ENCODE measurements around the gene WDR6. TPM values are rescaled to one million over a fixed set of nuclear protein-coding genes. Genes with fewer than 3 reads are reported as not detected.
"Not testable (repeated sequence)": the region's sequence is repeated elsewhere in the genome, so short reads cannot be mapped to it uniquely, and the experiment has no call there.

Gene WDR6
- polyA plus RNA-seq, 1 donor from 2014 or later = 315 TPM

DNA sequence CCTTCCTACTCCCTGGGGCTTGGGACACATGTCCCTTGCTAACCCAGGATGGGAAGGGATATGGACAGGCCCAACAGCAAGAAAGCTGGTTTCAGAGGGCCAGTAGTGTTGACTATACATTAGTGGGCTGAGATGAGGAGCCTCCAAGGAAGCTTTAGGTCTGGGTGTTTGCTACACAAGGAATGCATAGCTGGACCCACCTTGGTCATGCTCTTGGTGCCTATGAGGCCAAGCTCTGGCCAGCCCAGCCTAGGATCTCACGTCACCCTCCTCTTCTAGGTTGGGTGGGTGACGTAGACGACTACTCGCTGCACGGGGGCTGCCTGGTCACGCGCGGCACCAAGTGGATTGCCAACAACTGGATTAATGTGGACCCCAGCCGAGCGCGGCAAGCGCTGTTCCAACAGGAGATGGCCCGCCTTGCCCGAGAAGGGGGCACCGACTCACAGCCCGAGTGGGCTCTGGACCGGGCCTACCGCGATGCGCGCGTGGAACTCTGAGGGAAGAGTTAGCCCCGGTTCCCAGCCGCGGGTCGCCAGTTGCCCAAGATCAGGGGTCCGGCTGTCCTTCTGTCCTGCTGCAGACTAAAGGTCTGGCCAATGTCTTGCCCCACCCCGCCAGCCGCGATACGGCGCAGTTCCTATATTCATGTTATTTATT is 653 bp upstream of the WDR6 start:
- TF ChIP-seq SMC3 (conservative IDR thresholded peaks at IDR 0.05; ENCODE audit: poor library complexity) (no peak), EZH2 (IDR thresholded peaks at IDR 0.05; ENCODE audit: borderline replicate concordance, insufficient read depth, low read length, poor library complexity, severe bottlenecking) (no peak), POLR2AphosphoS5 (IDR thresholded peaks at IDR 0.05) (no peak), MXI1 (conservative IDR thresholded peaks at IDR 0.05; ENCODE audit: poor library complexity, severe bottlenecking) (no peak), TAF1 (IDR thresholded peaks at IDR 0.05; ENCODE audit: low read depth) (no peak), EP300 (conservative IDR thresholded peaks at IDR 0.05; ENCODE audit: poor library complexity, severe bottlenecking) (no peak), RAD21 (conservative IDR thresholded peaks at IDR 0.05) (no peak)
- TF ChIP-seq, protein P1, sequence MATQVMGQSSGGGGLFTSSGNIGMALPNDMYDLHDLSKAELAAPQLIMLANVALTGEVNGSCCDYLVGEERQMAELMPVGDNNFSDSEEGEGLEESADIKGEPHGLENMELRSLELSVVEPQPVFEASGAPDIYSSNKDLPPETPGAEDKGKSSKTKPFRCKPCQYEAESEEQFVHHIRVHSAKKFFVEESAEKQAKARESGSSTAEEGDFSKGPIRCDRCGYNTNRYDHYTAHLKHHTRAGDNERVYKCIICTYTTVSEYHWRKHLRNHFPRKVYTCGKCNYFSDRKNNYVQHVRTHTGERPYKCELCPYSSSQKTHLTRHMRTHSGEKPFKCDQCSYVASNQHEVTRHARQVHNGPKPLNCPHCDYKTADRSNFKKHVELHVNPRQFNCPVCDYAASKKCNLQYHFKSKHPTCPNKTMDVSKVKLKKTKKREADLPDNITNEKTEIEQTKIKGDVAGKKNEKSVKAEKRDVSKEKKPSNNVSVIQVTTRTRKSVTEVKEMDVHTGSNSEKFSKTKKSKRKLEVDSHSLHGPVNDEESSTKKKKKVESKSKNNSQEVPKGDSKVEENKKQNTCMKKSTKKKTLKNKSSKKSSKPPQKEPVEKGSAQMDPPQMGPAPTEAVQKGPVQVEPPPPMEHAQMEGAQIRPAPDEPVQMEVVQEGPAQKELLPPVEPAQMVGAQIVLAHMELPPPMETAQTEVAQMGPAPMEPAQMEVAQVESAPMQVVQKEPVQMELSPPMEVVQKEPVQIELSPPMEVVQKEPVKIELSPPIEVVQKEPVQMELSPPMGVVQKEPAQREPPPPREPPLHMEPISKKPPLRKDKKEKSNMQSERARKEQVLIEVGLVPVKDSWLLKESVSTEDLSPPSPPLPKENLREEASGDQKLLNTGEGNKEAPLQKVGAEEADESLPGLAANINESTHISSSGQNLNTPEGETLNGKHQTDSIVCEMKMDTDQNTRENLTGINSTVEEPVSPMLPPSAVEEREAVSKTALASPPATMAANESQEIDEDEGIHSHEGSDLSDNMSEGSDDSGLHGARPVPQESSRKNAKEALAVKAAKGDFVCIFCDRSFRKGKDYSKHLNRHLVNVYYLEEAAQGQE (IDR thresholded peaks at IDR 0.05; ENCODE audit: borderline replicate concordance) = no peak
- Histone ChIP-seq H3K27me3 (ENCODE audit: insufficient read depth, low read depth, low read length) (no peaks in the 10 kb centered on the region), H3K36me3 (ENCODE audit: insufficient read depth, low read length) (no peaks in the 10 kb centered on the region), H3F3A (ENCODE audit: insufficient read depth, low read length, poor library complexity, severe bottlenecking) (no peaks in the 10 kb centered on the region), H3K9me3 (ENCODE audit: low read length) (no peaks in the 10 kb centered on the region), H3K9ac (ENCODE audit: low read length) (peak overlapping the region; percentile 100), H2AFZ (ENCODE audit: low read depth, low read length) (peak overlapping the region; percentile 56), H3K4me2 (ENCODE audit: low read length) (peak overlapping the region; percentile 73), H3K27ac (ENCODE audit: low read length) (peak overlapping the region; percentile 69), H3K4me3 (ENCODE audit: low read length) (peak overlapping the region; percentile 100), H3K9me2 (ENCODE audit: insufficient read depth, low read length) (no peaks in the 10 kb centered on the region), H3K79me2 (replicated peaks; ENCODE audit: insufficient read depth, low read length) (peaks cover 31% of the 10 kb centered on the region), H4K20me1 (ENCODE audit: insufficient read depth) (peaks cover 4% of the 10 kb centered on the region)

DNA sequence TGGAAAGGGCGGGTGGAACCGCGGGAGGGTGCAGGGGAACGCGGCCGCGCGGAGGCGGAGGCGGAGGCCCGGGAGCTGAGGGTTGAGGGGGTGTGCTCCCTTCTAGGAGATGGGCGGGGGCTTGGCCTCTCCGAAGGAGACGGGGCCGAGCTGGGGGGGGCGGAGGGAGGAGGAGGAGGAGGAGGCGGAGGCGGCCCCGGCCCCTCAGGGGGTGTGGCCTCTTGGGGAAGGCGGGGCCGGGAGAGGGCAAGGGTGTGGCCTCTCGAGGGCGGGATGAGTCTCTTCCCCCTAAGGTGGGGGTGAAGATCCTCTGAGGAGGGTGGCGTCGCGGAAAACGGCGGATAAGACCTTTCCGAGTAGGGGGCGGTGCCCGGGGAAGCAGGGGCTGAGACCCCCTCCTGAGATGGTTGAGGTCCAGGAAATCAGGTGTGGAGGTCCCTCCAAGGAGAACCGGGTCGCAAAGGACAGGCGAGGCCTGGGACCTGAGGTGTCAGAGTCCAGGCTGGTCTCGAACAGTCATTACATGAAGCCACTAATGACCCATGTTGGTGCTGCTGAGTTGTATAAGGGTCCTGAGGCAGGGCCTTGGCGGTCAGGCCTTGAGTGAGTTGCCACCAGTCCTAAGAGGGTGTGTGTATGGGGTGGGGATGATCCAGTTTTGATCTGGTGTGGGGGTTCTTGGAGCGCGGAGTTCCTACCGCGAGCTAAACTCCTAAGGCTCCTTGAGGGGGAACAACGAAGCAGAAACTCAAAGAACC is 759 bp downstream of the WDR6 start:
- H3K9me2 ChIP-seq (ENCODE audit: insufficient read depth, low read length) = no peaks in the 10 kb centered on the region
- H3K9ac ChIP-seq (ENCODE audit: low read length) = peak overlapping the region; percentile 100
- peaks cover 43% of the 10 kb centered on the region for H3K79me2 ChIP-seq (replicated peaks; ENCODE audit: insufficient read depth, low read length)
- H4K20me1 ChIP-seq (ENCODE audit: insufficient read depth) = peaks cover 4% of the 10 kb centered on the region
- H3K27me3 ChIP-seq (ENCODE audit: insufficient read depth, low read depth, low read length) = no peaks in the 10 kb centered on the region
- H3K4me2 ChIP-seq (ENCODE audit: low read length) = peak overlapping the region; percentile 83
- no peaks in the 10 kb centered on the region for H3K9me3 ChIP-seq (ENCODE audit: low read length)
- H3K4me3 ChIP-seq (ENCODE audit: low read length) = peak overlapping the region; percentile 100
- TF ChIP-seq POLR2AphosphoS5 (IDR thresholded peaks at IDR 0.05) = no peak
- TF ChIP-seq, protein P1 (IDR thresholded peaks at IDR 0.05; ENCODE audit: borderline replicate concordance) = no peak
- TF ChIP-seq, protein P2, sequence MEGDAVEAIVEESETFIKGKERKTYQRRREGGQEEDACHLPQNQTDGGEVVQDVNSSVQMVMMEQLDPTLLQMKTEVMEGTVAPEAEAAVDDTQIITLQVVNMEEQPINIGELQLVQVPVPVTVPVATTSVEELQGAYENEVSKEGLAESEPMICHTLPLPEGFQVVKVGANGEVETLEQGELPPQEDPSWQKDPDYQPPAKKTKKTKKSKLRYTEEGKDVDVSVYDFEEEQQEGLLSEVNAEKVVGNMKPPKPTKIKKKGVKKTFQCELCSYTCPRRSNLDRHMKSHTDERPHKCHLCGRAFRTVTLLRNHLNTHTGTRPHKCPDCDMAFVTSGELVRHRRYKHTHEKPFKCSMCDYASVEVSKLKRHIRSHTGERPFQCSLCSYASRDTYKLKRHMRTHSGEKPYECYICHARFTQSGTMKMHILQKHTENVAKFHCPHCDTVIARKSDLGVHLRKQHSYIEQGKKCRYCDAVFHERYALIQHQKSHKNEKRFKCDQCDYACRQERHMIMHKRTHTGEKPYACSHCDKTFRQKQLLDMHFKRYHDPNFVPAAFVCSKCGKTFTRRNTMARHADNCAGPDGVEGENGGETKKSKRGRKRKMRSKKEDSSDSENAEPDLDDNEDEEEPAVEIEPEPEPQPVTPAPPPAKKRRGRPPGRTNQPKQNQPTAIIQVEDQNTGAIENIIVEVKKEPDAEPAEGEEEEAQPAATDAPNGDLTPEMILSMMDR (IDR thresholded peaks at IDR 0.05; ENCODE audit: poor library complexity, severe bottlenecking) = no peak
- no peak for TF ChIP-seq SMC3 (conservative IDR thresholded peaks at IDR 0.05; ENCODE audit: poor library complexity)
- TF ChIP-seq MXI1 (conservative IDR thresholded peaks at IDR 0.05; ENCODE audit: poor library complexity, severe bottlenecking) = no peak
- TF ChIP-seq TAF1 (IDR thresholded peaks at IDR 0.05; ENCODE audit: low read depth) = no peak
- no peak for TF ChIP-seq RAD21 (conservative IDR thresholded peaks at IDR 0.05)
- no peak for TF ChIP-seq EP300 (conservative IDR thresholded peaks at IDR 0.05; ENCODE audit: poor library complexity, severe bottlenecking)
- no peak for TF ChIP-seq EZH2 (IDR thresholded peaks at IDR 0.05; ENCODE audit: borderline replicate concordance, insufficient read depth, low read length, poor library complexity, severe bottlenecking)
- H2AFZ ChIP-seq (ENCODE audit: low read depth, low read length) = peak overlapping the region; percentile 65
- H3K27ac ChIP-seq (ENCODE audit: low read length) = peak overlapping the region; percentile 95
- H3K36me3 ChIP-seq (ENCODE audit: insufficient read depth, low read length) = no peaks in the 10 kb centered on the region
- no peaks in the 10 kb centered on the region for H3F3A ChIP-seq (ENCODE audit: insufficient read depth, low read length, poor library complexity, severe bottlenecking)

DNA sequence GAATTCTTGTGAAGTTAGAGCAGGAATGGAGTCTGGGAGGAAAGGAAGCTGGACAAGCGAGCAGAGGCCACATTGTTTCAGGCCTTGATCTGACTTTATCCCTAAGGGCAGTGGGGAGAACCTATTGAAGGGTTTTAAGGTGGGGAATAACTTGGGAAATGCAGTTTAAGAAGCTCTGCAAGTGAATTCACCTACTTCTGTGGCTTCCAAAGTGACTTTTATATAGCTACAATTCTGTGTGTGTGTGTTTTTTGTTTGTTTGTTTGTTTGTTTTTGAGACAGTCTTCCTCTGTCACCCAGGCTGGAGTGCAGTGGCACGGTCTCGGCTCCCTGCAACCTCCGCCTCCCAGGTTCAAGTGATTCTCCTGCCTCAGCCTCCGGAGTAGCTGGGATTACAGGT is 1.4 kb downstream of the WDR6 start:
- Histone ChIP-seq H3K27ac (ENCODE audit: low read length) (peak overlapping the region; percentile 95), H3K79me2 (replicated peaks; ENCODE audit: insufficient read depth, low read length) (peaks cover 50% of the 10 kb centered on the region), H3K4me3 (ENCODE audit: low read length) (peak overlapping the region; percentile 100), H3K4me2 (ENCODE audit: low read length) (peak overlapping the region; percentile 83), H3K9ac (ENCODE audit: low read length) (peak overlapping the region; percentile 100)
- not testable (repeated sequence) for H3K9me2 ChIP-seq (ENCODE audit: insufficient read depth, low read length); H3F3A ChIP-seq (ENCODE audit: insufficient read depth, low read length, poor library complexity, severe bottlenecking); H3K27me3 ChIP-seq (ENCODE audit: insufficient read depth, low read depth, low read length); H3K9me3 ChIP-seq (ENCODE audit: low read length); H2AFZ ChIP-seq (ENCODE audit: low read depth, low read length); H3K36me3 ChIP-seq (ENCODE audit: insufficient read depth, low read length); H4K20me1 ChIP-seq (ENCODE audit: insufficient read depth)

Measured in neural cell (in vitro differentiated cells).